PC-9 (cell line): ENCODE results near the gene SLC35B3.

Experiments used
- EZH2 ChIP-seq: fragments of 200-600 bp; sonication (generic); IDR thresholded peaks from 2 replicates; pipeline ENCODE4 v1.8.0; 2017; ENCODE audit warnings: antibody characterized with exemption, low read depth
- TF ChIP-seq, protein P1 (sequence below): fragments of 200-600 bp; sonication (generic); conservative IDR thresholded peaks from 2 replicates; pipeline ENCODE4 v1.6.1; 2017; ENCODE audit warnings: mixed run types, antibody characterized with exemption, mild to moderate bottlenecking, moderate library complexity

DNA sequence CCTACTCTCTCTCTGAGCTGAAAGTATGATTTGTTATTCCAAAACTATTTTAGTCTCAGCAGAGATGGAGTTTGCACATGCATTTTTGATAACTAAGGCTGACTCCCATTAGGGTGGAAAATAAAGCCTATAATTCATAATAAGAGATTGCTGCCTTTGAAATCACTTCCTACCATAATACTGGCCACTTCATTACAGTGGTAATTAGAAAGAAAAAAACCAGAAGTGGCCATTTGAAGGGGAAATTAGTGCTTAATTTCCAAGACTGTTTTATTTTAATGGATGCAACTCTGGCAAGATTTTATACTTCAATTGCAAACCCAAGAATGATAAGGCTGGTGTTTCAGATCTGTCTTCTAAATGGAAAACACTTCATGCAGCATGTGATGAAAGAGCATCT, 43.4 kb downstream of the SLC35B3 start:
- TF ChIP-seq, protein P1, sequence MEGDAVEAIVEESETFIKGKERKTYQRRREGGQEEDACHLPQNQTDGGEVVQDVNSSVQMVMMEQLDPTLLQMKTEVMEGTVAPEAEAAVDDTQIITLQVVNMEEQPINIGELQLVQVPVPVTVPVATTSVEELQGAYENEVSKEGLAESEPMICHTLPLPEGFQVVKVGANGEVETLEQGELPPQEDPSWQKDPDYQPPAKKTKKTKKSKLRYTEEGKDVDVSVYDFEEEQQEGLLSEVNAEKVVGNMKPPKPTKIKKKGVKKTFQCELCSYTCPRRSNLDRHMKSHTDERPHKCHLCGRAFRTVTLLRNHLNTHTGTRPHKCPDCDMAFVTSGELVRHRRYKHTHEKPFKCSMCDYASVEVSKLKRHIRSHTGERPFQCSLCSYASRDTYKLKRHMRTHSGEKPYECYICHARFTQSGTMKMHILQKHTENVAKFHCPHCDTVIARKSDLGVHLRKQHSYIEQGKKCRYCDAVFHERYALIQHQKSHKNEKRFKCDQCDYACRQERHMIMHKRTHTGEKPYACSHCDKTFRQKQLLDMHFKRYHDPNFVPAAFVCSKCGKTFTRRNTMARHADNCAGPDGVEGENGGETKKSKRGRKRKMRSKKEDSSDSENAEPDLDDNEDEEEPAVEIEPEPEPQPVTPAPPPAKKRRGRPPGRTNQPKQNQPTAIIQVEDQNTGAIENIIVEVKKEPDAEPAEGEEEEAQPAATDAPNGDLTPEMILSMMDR = no peak
- TF ChIP-seq EZH2 = no peak
